Fibroblast of lung (primary cell): ENCODE data around the gene RAB27B. TPM values are rescaled to one million over a fixed set of nuclear protein-coding genes. Genes with fewer than 3 reads are reported as not detected.

Source experiments
- DNase-seq, 2 donors: peaks; one replicate each; pipeline versions ENCODE4 v3.0.0 to v3.0.0-alpha.2; 2010; ENCODE audit warnings: low read depth in 2 of 2
- H2AFZ ChIP-seq: 2 replicates; pipeline ENCODE4 v1.5.1; 2012; ENCODE audit warnings: low read length, control low read depth, inconsistent platforms
- H3K27ac ChIP-seq: 2 replicates; pipeline ENCODE4 v1.5.1; 2011; ENCODE audit warnings: low read length, control low read depth; ENCODE audit not compliant: insufficient read depth
- H3K27me3 ChIP-seq: 2 replicates; pipeline ENCODE4 v1.5.1; 2011; ENCODE audit warnings: mild to moderate bottlenecking, low read length; ENCODE audit not compliant: control insufficient read depth, insufficient read depth
- H3K36me3 ChIP-seq: 2 replicates; pipeline ENCODE4 v1.5.1; 2011; ENCODE audit warnings: low read length; ENCODE audit not compliant: control insufficient read depth, insufficient read depth
- H3K4me1 ChIP-seq: 2 replicates; pipeline ENCODE4 v1.5.1; 2011; ENCODE audit warnings: low read length; ENCODE audit not compliant: control insufficient read depth, insufficient read depth; ENCODE audit errors: extremely low read depth
- H3K4me2 ChIP-seq: 2 replicates; pipeline ENCODE4 v1.5.1; 2011; ENCODE audit warnings: low read length, control low read depth; ENCODE audit not compliant: insufficient read depth; ENCODE audit errors: extremely low read depth
- H3K4me3 ChIP-seq, 4 experiments: fragments of 200-600 bp in 1 of 4; sonication (generic) in 1 of 4; replicated peaks in 1 of 4; 2 replicates each; pipeline ENCODE4 v1.5.1; 2011 to 2016; ENCODE audit warnings: low read length in 4 of 4, low read depth in 3 of 4, mild to moderate bottlenecking in 3 of 4, control low read depth in 2 of 4, inconsistent platforms in 1 of 4, mixed read lengths in 1 of 4; ENCODE audit not compliant: insufficient read depth in 1 of 4; ENCODE audit errors: control extremely low read depth in 1 of 4
- H3K79me2 ChIP-seq: 2 replicates; pipeline ENCODE4 v1.5.1; 2012; ENCODE audit warnings: mild to moderate bottlenecking, low read length, inconsistent platforms; ENCODE audit not compliant: control insufficient read depth, insufficient read depth
- H3K9ac ChIP-seq: 2 replicates; pipeline ENCODE4 v1.5.1; 2011; ENCODE audit warnings: mild to moderate bottlenecking, low read length, control low read depth; ENCODE audit not compliant: insufficient read depth
- H3K9me3 ChIP-seq: 2 replicates; pipeline ENCODE4 v1.5.1; 2012; ENCODE audit warnings: low read depth, low read length; ENCODE audit not compliant: control insufficient read depth, insufficient read depth
- H4K20me1 ChIP-seq: 2 replicates; pipeline ENCODE4 v1.5.1; 2011; ENCODE audit warnings: low read length; ENCODE audit not compliant: control insufficient read depth, insufficient read depth; ENCODE audit errors: extremely low read depth
- CTCF ChIP-seq, 2 donors: IDR thresholded peaks in 1 of 2; conservative IDR thresholded peaks in 1 of 2; 1 replicate in 1 of 2; 2 replicates in 1 of 2; pipeline ENCODE4 v1.5.1; 2011 to 2012; ENCODE audit warnings: low read length in 2 of 2, control low read depth in 1 of 2, inconsistent platforms in 1 of 2, low read depth in 1 of 2, mild to moderate bottlenecking in 1 of 2
- EZH2 ChIP-seq: IDR thresholded peaks from 2 replicates; pipeline ENCODE4 v1.5.1; 2012; ENCODE audit warnings: low read length, control low read depth, mild to moderate bottlenecking; ENCODE audit errors: missing control alignments
- polyA plus RNA-seq, 2 donors: library from polyadenylated mRNA; depleted of rRNA in 1 of 2; stranded (reverse) in 1 of 2; unstranded in 1 of 2; fragments of >200 nt; gene quantifications; 2 replicates each; pipeline ENCODE4 v1.2.1, GENCODE V29; 2011 to 2012; ENCODE audit warnings: missing spikeins in 1 of 2
- total RNA-seq: library from RNA; depleted of rRNA; stranded (reverse); fragments of >200 nt; gene quantifications from 2 replicates; pipeline ENCODE4 v1.2.1, GENCODE V29; 2014

The RAB27B gene
- total and polyA plus RNA-seq, 2 donors (not counting 1 experiment from before 2014, with no cell fraction given) = 0.92 to 0.99 TPM

DNA sequence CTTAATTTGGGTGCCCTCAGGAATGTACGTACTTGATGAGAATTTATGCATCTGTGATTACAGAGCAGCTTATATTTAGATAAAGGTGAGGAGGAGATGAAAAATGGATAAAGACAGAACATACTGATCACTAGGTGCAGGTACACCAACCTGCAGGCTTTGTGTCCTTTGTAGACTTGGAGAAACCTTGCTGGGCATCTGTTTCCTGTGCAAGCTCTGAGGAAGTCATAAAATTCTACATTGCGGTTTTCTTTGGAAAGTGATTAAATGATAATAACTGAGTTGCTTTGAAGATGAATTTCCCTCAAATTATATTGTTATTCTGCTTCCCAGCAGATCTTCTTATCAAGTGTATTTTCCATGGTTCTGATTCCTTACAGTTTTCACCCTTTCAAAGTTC is 7.7 kb downstream of the RAB27B start:
- no peaks in the 10 kb centered on the region for H3K9me3 ChIP-seq
- no peaks in the 10 kb centered on the region for H3K36me3 ChIP-seq
- no peak overlapping the region for H3K27ac ChIP-seq
- H3K4me1 ChIP-seq = no peaks in the 10 kb centered on the region
- no peak for TF ChIP-seq EZH2
- TF ChIP-seq CTCF (conservative IDR thresholded peaks at IDR 0.05 in 1 of 2, IDR thresholded peaks at IDR 0.05 in 1 of 2; ENCODE audit: low read depth in 1 of 2, low read length in 2 of 2) = no peak
- H3K27me3 ChIP-seq = no peaks in the 10 kb centered on the region
- DNase-seq = no peak
- H4K20me1 ChIP-seq = no peaks in the 10 kb centered on the region
- H3K4me2 ChIP-seq = no peak overlapping the region
- no peak overlapping the region for H3K9ac ChIP-seq
- H3K4me3 ChIP-seq = no peak overlapping the region
- H3K79me2 ChIP-seq = no peaks in the 10 kb centered on the region
- H2AFZ ChIP-seq = no peak overlapping the region

- Histone ChIP-seq H3K4me2 (no peak overlapping the region), H3K27ac (no peak overlapping the region)
- peak in 1 of 2 donors; percentile 12 for DNase-seq
These were observed 15.0 kb downstream of the RAB27B start for GRCh38 chr18:54843314-54843713.

DNA sequence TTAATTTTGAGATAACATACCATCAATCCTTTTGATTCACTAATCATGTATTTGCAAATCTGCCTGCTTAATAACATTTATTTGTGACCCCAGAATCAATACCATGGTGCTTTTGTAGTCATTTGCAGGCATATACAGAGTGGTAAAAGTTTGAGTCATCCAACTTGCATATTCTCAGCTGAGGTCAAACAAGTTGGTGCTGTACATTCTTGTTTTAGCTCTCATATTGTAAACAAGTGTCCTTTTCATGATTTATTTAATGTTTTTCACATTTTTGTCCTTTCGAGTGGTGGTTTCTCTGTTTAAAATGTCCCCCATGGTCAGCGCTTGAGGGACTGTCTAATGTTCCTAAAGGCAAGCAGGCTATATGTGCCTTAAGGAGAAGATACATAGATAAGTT is 17.5 kb downstream of the RAB27B start:
- peak; percentile 38 to 56 for DNase-seq
- H3K27ac ChIP-seq = no peak overlapping the region
- no peaks in the 10 kb centered on the region for H4K20me1 ChIP-seq
- H3K4me1 ChIP-seq = no peaks in the 10 kb centered on the region
- H3K9ac ChIP-seq = no peak overlapping the region
- H3K79me2 ChIP-seq = no peaks in the 10 kb centered on the region
- no peaks in the 10 kb centered on the region for H3K9me3 ChIP-seq
- H3K4me3 ChIP-seq = no peak overlapping the region
- no peak overlapping the region for H3K4me2 ChIP-seq
- TF ChIP-seq EZH2 = no peak
- TF ChIP-seq CTCF (conservative IDR thresholded peaks at IDR 0.05 in 1 of 2, IDR thresholded peaks at IDR 0.05 in 1 of 2; ENCODE audit: low read depth in 1 of 2, low read length in 2 of 2) = no peak
- H2AFZ ChIP-seq = no peak overlapping the region
- no peaks in the 10 kb centered on the region for H3K27me3 ChIP-seq
- H3K36me3 ChIP-seq = no peaks in the 10 kb centered on the region

More at GRCh38 chr18:54843314-54843713, 15.0 kb downstream of the RAB27B start:
- no peaks in the 10 kb centered on the region for H3K9me3 ChIP-seq
- TF ChIP-seq CTCF (conservative IDR thresholded peaks at IDR 0.05 in 1 of 2, IDR thresholded peaks at IDR 0.05 in 1 of 2; ENCODE audit: low read depth in 1 of 2, low read length in 2 of 2) = no peak
- no peak for TF ChIP-seq EZH2
- H3K36me3 ChIP-seq = no peaks in the 10 kb centered on the region
- no peak overlapping the region for H3K9ac ChIP-seq
- no peaks in the 10 kb centered on the region for H3K4me1 ChIP-seq
- no peaks in the 10 kb centered on the region for H4K20me1 ChIP-seq
- no peak overlapping the region for H2AFZ ChIP-seq
- no peaks in the 10 kb centered on the region for H3K27me3 ChIP-seq
- no peaks in the 10 kb centered on the region for H3K79me2 ChIP-seq
- H3K4me3 ChIP-seq = no peak overlapping the region
